ENCODE results near the gene KRT7.
"Not testable (repeated sequence)": the region's sequence is repeated elsewhere in the genome, so short reads cannot be mapped to it uniquely, and the experiment has no call there.

Gene KRT7

DNA sequence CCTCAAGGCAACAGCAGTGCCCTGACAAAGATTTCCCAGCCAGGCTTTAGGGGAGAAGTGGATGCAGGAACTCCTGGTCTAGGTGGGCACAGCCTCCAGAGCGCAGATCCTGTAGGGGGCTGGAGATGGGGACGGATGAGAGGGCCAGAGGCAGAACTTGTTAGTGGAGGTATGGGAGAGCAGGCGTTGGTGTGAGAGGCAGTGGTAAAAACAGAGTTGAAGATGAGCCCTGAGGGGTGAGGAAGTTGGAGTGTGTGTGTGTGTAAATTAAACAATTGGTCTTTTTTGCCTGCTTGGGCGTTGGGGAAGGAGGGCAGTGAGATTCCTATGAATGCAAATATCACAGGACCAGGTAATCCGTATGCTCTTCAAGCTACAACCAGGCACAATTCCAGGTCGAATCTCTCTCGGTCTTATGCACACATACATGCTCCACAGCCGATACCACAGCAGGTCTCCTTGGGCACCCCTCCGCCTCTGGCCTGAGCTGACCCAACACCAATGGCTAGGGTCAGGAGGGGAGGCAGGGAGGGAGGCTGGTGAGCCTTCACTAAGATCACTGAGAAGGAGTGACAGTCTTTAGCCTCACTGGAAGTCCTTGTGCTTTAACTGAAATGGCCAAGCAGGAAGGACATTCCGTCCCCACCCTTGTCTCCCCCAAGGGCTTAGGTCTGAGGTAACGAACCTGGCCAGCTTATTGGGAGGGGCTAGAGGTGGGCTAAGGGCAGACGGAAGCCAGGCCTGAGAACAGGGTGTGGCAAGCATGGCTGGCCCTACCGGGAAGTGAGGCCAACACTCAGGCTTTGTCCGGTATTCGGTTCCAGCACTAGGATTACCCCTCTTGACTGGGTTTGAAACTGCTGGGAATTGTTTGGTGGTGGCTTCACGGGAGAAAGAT is 1.5 kb upstream of the KRT7 start:
- no peak for DNase-seq

DNA sequence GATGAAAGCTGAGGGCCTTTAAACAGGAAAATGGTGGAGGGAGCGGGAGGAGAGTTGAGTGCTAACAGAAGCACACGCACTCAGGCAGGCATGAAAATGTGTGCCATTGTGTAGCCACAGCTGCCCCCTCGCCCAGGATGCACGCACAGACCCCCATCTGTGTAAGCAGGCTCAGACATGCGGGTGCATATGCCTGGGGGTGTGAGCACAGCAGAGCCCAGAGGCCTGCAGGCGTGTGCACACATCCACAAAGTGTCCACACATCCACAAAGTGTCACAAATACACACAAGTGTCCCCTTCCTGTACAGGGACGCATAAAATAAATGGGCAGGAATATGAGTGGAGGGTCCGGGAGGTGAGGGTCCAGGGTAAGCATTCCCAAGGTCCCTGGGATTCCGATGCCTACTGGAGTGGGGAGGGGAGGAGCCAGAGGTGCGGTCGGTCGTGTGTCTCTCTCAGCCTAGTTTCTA is 805 bp upstream of the KRT7 start:
- DNase-seq, result no peak

DNA sequence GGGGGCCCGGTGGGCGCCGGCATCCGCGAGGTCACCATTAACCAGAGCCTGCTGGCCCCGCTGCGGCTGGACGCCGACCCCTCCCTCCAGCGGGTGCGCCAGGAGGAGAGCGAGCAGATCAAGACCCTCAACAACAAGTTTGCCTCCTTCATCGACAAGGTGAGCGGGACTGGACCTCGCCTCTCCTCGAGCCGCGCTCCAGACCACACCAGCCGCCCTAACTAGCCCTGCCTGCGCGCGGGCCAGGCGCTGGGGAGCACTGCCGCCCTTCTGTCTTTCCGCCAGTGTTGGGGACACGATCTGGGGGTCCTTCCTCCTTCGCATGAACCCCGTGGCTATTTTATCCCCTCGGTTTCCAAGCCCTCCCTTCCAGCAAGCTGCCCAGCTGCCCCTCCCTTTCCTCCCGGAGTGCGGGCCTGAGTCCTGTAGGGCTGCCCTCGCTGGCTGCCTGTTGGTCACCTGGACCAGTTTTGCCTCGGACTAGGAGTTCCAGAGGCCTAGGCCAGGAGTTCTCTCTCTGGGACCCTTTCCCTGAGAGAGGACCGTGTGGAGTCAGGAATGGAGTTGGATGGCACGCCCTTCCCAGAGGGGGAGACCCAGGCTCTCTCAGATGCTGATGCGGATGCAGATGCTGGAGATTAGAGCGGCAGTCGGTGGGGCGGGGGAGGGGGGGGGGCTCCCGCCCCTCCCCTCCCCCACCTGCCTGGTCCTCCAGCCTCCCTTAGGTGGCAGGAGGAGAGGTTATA is 592 bp downstream of the KRT7 start:
- no peak for DNase-seq

GRCh38 chr12:52234223-52234810 is 1.3 kb downstream of the KRT7 start:
- DNase-seq, result no peak

GRCh38 chr12:52235001-52235764 is 2.1 kb downstream of the KRT7 start:
- no peak for DNase-seq

- DNase-seq, result no peak
Measured at GRCh38 chr12:52235822-52236361, 2.8 kb downstream of the KRT7 start.

DNA sequence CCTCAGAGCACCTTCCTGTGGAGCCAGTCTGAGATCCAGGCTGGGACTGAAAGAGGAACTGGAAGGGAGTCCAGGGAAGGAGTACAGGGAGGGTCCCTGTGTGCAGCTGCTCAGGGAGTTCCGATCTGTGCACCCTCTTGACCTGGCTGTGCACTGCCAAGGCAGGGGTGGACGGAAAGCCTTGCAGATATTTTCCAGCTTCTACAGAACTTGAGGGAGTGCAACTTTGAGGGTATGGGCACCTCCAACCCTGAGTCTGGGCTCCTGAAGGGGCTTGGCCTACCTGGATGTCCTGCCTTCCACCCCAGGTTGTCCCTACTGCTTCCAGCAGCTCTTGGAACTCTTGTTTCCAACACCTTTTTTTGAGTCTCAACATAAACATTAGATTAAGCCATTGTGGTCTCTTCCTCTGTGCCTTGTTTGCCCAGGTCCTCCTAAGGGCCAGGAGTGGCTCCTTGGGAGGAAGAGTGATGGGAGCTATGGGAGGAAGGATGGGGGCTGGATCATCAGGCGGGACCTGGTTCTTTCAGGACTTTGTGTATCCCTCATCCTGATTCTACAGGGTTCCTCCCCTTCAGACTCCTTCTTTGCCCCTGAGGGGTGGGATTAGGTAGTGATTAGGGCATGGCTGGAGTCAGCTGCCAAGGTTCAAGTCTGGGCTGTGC is 3.5 kb downstream of the KRT7 start:
- DNase-seq, result no peak

GRCh38 chr12:52238207-52238840 is 5.3 kb downstream of the KRT7 start:
- DNase-seq, result no peak

- no peak for DNase-seq
Measured at GRCh38 chr12:52238916-52239646, 6.0 kb downstream of the KRT7 start.

- no peak for DNase-seq
Measured at GRCh38 chr12:52239767-52240166, 6.7 kb downstream of the KRT7 start.

DNA sequence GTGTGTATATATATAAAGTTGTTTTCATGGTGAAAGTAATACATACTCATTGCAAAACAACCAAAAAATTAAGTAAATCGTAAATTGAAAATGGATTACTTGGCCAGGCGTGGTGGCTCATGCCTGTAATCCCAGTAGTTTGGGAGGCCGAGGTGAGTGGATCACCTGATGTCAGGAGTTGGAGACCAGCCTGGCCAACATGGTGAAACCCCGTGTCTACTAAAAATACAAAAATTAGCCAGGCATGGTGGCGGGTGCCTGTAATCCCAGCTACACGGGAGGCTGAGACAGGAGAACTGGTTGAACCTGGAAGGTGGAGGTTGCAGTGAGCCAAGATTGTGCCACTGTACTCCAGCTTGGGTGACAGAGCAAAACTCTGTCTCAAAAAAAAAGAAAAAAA is 7.2 kb downstream of the KRT7 start:
- DNase-seq, result not testable (repeated sequence)

DNA sequence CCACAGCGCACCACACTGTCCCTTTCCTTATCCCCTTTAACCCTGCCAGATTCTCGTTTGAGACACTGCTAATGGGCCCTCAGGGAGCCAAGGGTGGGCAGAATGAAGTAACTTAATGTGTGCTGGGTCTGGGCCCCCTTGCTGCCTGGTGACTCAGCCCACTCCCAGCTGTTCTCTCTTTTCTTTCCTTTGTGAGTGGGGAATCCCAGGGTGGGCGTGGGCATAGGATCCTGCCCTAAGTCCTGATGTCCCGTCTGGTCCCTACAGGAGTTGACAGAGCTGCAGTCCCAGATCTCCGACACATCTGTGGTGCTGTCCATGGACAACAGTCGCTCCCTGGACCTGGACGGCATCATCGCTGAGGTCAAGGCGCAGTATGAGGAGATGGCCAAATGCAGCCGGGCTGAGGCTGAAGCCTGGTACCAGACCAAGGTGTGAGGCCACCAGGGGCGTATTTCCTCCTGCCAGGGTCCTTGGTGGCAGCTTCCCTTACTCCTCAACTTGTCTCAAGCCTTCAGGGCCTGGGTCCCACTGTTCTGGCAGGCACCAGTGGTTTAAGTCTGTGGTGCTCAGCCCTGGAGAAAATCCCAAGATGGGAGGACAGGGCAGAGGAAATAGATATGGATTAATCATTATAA is 8.3 kb downstream of the KRT7 start:
- no peak for DNase-seq

DNA sequence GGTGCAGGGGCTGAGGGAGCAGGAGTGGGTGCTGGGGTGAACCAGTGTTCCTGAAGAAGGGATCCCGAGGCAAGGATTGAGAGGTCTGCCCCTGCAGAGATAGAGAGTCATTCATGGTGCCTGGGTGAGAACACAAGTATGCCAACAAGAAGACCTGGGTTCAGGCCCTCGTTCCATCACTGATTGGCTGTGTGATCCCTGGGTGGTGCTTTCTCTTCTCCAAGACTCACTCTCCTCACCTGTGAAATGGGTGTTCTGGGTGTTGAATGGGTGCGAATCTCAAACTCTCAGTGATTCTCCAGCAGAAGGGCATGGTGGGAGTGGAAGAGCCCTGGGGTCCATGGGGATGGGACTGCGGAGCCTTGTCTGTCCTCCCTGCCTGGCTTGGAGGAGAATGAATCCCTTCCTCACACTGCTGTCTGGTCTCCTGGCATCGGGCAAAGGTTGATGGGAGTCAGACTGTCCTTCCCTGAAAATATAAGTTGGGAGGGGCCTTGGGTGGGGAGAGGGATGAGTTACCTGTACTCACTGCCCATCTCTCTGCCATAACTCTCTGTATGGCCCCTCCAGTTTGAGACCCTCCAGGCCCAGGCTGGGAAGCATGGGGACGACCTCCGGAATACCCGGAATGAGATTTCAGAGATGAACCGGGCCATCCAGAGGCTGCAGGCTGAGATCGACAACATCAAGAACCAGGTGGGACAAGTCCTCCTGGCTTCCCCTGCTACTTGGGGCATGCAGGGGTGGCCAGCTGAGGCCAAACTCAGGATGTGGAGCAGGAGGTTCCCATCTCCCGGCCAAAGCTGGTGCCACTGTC is 9.6 kb downstream of the KRT7 start:
- DNase-seq, result no peak

GRCh38 chr12:52243259-52243855 is 10.3 kb downstream of the KRT7 start:
- no peak for DNase-seq

- DNase-seq, result peak; percentile 64
Measured at GRCh38 chr12:52243856-52244614, 11.0 kb downstream of the KRT7 start.

GRCh38 chr12:52244615-52244994 is 11.6 kb downstream of the KRT7 start:
- no peak for DNase-seq

DNA sequence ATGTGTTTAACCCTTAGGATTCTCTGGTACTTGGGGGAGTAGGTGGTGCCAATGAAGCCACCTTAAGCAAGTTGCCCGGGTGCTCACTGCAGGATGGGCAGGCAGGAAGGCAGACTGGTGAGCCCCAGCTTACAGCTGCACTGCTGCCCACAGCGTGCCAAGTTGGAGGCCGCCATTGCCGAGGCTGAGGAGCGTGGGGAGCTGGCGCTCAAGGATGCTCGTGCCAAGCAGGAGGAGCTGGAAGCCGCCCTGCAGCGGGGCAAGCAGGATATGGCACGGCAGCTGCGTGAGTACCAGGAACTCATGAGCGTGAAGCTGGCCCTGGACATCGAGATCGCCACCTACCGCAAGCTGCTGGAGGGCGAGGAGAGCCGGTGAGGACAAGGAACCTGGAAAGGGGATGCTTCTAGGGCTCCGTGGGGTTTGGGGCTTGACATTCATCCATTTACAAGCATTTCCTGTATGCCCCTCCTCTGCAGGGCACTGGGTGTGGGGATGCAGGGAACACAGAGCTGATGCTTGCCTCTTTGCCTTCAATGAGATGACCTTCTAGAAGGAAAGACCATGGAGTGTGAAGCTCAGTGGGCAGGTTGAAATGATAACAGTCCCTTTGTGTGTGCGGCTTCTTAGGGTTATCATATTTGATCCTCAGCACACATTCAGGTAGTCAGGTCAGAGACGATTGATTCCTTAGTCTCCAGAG is 12.4 kb downstream of the KRT7 start:
- DNase-seq, result no peak

Data from CD4-positive, alpha-beta T cell treated with Interleukin-21 for 1 hour (primary cell).